Astrocyte (in vitro differentiated cells and primary cell): ENCODE data around the gene PARP4. TPM values are rescaled to one million over a fixed set of nuclear protein-coding genes. Genes with fewer than 3 reads are reported as not detected.
"Not testable (repeated sequence)": the region's sequence is repeated elsewhere in the genome, so short reads cannot be mapped to it uniquely, and the experiment has no call there.

Source experiments
- DNase-seq: peaks from one replicate; pipeline ENCODE4 v3.0.0-alpha.2; 2010; ENCODE audit warnings: low read depth
- FAIRE-seq: peaks from 2 replicates; lab custom pipeline; 2011; peaks lifted over from hg19 to GRCh38; lab: Jason Lieb, UNC
- H2AFZ ChIP-seq: 2 replicates; pipeline ENCODE4 v1.6.0; 2012; ENCODE audit warnings: low read depth, low read length, inconsistent platforms
- H3K27ac ChIP-seq: 2 replicates; pipeline ENCODE4 v1.5.1; 2011; ENCODE audit warnings: low read depth, low read length, inconsistent platforms
- H3K27me3 ChIP-seq: 2 replicates; pipeline ENCODE4 v1.6.0; 2011; ENCODE audit warnings: low read length, inconsistent platforms; ENCODE audit not compliant: insufficient read depth
- H3K36me3 ChIP-seq: 2 replicates; pipeline ENCODE4 v1.5.1; 2011; ENCODE audit warnings: low read length, inconsistent platforms; ENCODE audit not compliant: insufficient read depth
- H3K4me1 ChIP-seq: 2 replicates; pipeline ENCODE4 v1.5.1; 2011; ENCODE audit warnings: low read length, inconsistent platforms; ENCODE audit not compliant: insufficient read depth
- H3K4me2 ChIP-seq: 2 replicates; pipeline ENCODE4 v1.6.0; 2012; ENCODE audit warnings: low read length, inconsistent platforms
- H3K4me3 ChIP-seq: 2 replicates; pipeline ENCODE4 v1.5.1; 2011; ENCODE audit warnings: low read depth, mild to moderate bottlenecking, low read length, inconsistent platforms; ENCODE audit not compliant: insufficient read depth
- H3K79me2 ChIP-seq: 2 replicates; pipeline ENCODE4 v1.6.0; 2012; ENCODE audit warnings: mild to moderate bottlenecking, low read length, inconsistent platforms; ENCODE audit not compliant: insufficient read depth
- H3K9ac ChIP-seq: 2 replicates; pipeline ENCODE4 v1.6.0; 2012; ENCODE audit warnings: mild to moderate bottlenecking, low read length, inconsistent platforms
- H3K9me3 ChIP-seq: 2 replicates; pipeline ENCODE4 v1.5.1; 2012; ENCODE audit warnings: low read depth, mild to moderate bottlenecking, low read length, inconsistent platforms; ENCODE audit not compliant: insufficient read depth
- H4K20me1 ChIP-seq: 2 replicates; pipeline ENCODE4 v1.6.0; 2012; ENCODE audit warnings: low read length, inconsistent platforms; ENCODE audit not compliant: insufficient read depth
- H3K27ac Mint-ChIP-seq: one replicate; pipeline ENCODE4 v1.8.0; 2021; ENCODE audit warnings: mild to moderate bottlenecking, mixed read lengths; ENCODE audit not compliant: unreplicated experiment
- H3K27me3 Mint-ChIP-seq: one replicate; pipeline ENCODE4 v1.8.0; 2021; ENCODE audit warnings: low read depth, mixed read lengths; ENCODE audit not compliant: unreplicated experiment
- H3K36me3 Mint-ChIP-seq: one replicate; pipeline ENCODE4 v1.8.0; 2021; ENCODE audit warnings: low read depth, mixed read lengths; ENCODE audit not compliant: unreplicated experiment
- H3K4me1 Mint-ChIP-seq: one replicate; pipeline ENCODE4 v1.8.0; 2021; ENCODE audit warnings: low read depth, mixed read lengths; ENCODE audit not compliant: unreplicated experiment
- H3K4me3 Mint-ChIP-seq: one replicate; pipeline ENCODE4 v1.8.0; 2021; ENCODE audit warnings: mild to moderate bottlenecking, moderate library complexity, mixed read lengths; ENCODE audit not compliant: unreplicated experiment
- H3K9me3 Mint-ChIP-seq: one replicate; pipeline ENCODE4 v1.8.0; 2021; ENCODE audit warnings: mild to moderate bottlenecking, mixed read lengths; ENCODE audit not compliant: unreplicated experiment
- EZH2 ChIP-seq: IDR thresholded peaks from 2 replicates; pipeline ENCODE4 v1.6.1; 2012; ENCODE audit warnings: mild to moderate bottlenecking, low read length, inconsistent platforms; ENCODE audit not compliant: insufficient read depth
- total RNA-seq: library from RNA; stranded (reverse); gene quantifications from 2 replicates; pipeline ENCODE4 v1.2.1, GENCODE V29; 2021
- TF ChIP-seq, protein P1 (sequence below): IDR thresholded peaks from 2 replicates; pipeline ENCODE4 v1.5.1; 2011; ENCODE audit warnings: low read depth, mild to moderate bottlenecking, inconsistent platforms, low read length, moderate library complexity; ENCODE audit not compliant: insufficient read depth

PARP4 gene
- total RNA-seq, 1 donor from 2014 or later: 59.1 TPM

DNA sequence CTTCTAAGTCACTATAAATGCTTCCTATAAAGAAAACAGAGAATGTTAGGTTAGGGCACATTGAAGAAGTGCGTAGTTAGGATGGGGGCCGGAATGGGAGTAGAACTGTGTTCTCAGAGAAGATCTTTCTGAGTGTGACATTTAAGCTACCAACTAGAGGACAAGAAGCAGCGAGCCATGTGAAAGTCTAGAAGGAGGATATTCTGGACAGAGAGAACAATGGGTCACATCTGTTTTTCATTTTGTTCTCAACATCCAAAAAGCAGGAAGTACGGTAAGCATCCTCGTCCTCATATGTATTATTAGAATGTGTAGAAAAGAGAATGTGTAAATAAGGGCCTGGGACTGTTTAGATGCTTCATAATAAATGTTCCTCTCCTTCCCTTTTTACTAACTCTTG is 44.5 kb upstream of the PARP4 start:
- H3K4me2 ChIP-seq: no peak overlapping the region
- Mint-ChIP-seq H3K4me1 (peaks cover 7% of the 10 kb centered on the region), H3K27me3 (peaks cover 6% of the 10 kb centered on the region), H3K4me3 (no peak overlapping the region), H3K36me3 (no peaks in the 10 kb centered on the region), H3K9me3 (peaks cover 17% of the 10 kb centered on the region), H3K27ac (no peak overlapping the region)
- H3K27me3 ChIP-seq: no peaks in the 10 kb centered on the region
- no peaks in the 10 kb centered on the region for H3K9me3 ChIP-seq
- no peak for FAIRE-seq
- no peaks in the 10 kb centered on the region for H3K4me1 ChIP-seq
- no peak for DNase-seq
- H3K9ac ChIP-seq: no peak overlapping the region
- no peaks in the 10 kb centered on the region for H3K36me3 ChIP-seq
- H2AFZ ChIP-seq: no peak overlapping the region
- TF ChIP-seq, protein P1, sequence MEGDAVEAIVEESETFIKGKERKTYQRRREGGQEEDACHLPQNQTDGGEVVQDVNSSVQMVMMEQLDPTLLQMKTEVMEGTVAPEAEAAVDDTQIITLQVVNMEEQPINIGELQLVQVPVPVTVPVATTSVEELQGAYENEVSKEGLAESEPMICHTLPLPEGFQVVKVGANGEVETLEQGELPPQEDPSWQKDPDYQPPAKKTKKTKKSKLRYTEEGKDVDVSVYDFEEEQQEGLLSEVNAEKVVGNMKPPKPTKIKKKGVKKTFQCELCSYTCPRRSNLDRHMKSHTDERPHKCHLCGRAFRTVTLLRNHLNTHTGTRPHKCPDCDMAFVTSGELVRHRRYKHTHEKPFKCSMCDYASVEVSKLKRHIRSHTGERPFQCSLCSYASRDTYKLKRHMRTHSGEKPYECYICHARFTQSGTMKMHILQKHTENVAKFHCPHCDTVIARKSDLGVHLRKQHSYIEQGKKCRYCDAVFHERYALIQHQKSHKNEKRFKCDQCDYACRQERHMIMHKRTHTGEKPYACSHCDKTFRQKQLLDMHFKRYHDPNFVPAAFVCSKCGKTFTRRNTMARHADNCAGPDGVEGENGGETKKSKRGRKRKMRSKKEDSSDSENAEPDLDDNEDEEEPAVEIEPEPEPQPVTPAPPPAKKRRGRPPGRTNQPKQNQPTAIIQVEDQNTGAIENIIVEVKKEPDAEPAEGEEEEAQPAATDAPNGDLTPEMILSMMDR: no peak
- TF ChIP-seq EZH2: no peak
- H3K27ac ChIP-seq: no peak overlapping the region
- H4K20me1 ChIP-seq: no peaks in the 10 kb centered on the region
- no peaks in the 10 kb centered on the region for H3K79me2 ChIP-seq
- no peak overlapping the region for H3K4me3 ChIP-seq

- not testable (repeated sequence) for H3K36me3 ChIP-seq, H3K79me2 ChIP-seq, DNase-seq, H3K4me2 ChIP-seq, H3K27me3 Mint-ChIP-seq, H3K4me3 Mint-ChIP-seq, H3K4me3 ChIP-seq, H3K9ac ChIP-seq, H3K9me3 ChIP-seq, H3K36me3 Mint-ChIP-seq, H3K27ac ChIP-seq, H3K4me1 ChIP-seq, H3K27me3 ChIP-seq, H4K20me1 ChIP-seq, FAIRE-seq, H2AFZ ChIP-seq, H3K4me1 Mint-ChIP-seq, H3K27ac Mint-ChIP-seq
- peaks cover 15% of the 10 kb centered on the region for H3K9me3 Mint-ChIP-seq
Observed at GRCh38 chr13:24553892-24554291, 41.3 kb upstream of the PARP4 start.

- not testable (repeated sequence) for DNase-seq, H3K79me2 ChIP-seq, H4K20me1 ChIP-seq, H3K9me3 ChIP-seq, H3K36me3 Mint-ChIP-seq, H3K4me1 Mint-ChIP-seq, H3K27ac ChIP-seq, H3K9me3 Mint-ChIP-seq, FAIRE-seq, H3K4me1 ChIP-seq, H3K36me3 ChIP-seq, H3K27ac Mint-ChIP-seq, H3K27me3 ChIP-seq
- H2AFZ ChIP-seq: peak overlapping the region; percentile 80
- Mint-ChIP-seq H3K27me3 (peaks cover 33% of the 10 kb centered on the region), H3K4me3 (peak overlapping the region; percentile 84)
- peak; percentile 55 for TF ChIP-seq EZH2
- peak overlapping the region; percentile 85 for H3K4me2 ChIP-seq
- H3K4me3 ChIP-seq: peak overlapping the region; percentile 54
- H3K9ac ChIP-seq: peak overlapping the region; percentile 52
Observed at GRCh38 chr13:24541476-24542352, 29.1 kb upstream of the PARP4 start.
